Smooth muscle cell (in vitro differentiated cells): ENCODE data around the gene C1orf50. TPM values are rescaled to one million over a fixed set of nuclear protein-coding genes. Genes with fewer than 3 reads are reported as not detected.

Source experiments
- DNase-seq: peaks from one replicate; lab custom pipeline; 2025; ENCODE audit not compliant: unreplicated experiment; lab: John Stamatoyannopoulos, UW
- H2AFZ ChIP-seq: fragments of 200-600 bp; sonication (generic); 2 replicates; pipeline ENCODE4 v1.6.0; 2016; ENCODE audit warnings: antibody characterized with exemption, low read depth, mild to moderate bottlenecking
- H3F3A ChIP-seq: fragments of 200-600 bp; sonication (generic); 2 replicates; pipeline ENCODE4 v1.6.0; 2017; ENCODE audit warnings: antibody characterized with exemption, low read depth
- H3K27ac ChIP-seq: fragments of 200-600 bp; sonication (generic); 2 replicates; pipeline ENCODE4 v1.5.1; 2016; ENCODE audit warnings: low read depth, mild to moderate bottlenecking
- H3K27me3 ChIP-seq: fragments of 200-600 bp; sonication (generic); 2 replicates; pipeline ENCODE4 v1.6.1; 2016; ENCODE audit warnings: low read depth, mild to moderate bottlenecking
- H3K36me3 ChIP-seq: fragments of 200-600 bp; sonication (generic); 2 replicates; pipeline ENCODE4 v1.5.1; 2016; ENCODE audit warnings: low read depth
- H3K4me1 ChIP-seq: fragments of 200-600 bp; sonication (generic); 2 replicates; pipeline ENCODE4 v1.5.1; 2016; ENCODE audit warnings: low read depth
- H3K4me2 ChIP-seq: fragments of 200-600 bp; sonication (generic); 2 replicates; pipeline ENCODE4 v1.6.0; 2016; ENCODE audit warnings: mild to moderate bottlenecking
- H3K4me3 ChIP-seq: fragments of 200-600 bp; sonication (generic); 2 replicates; pipeline ENCODE4 v1.5.1; 2016; ENCODE audit warnings: mild to moderate bottlenecking
- H3K79me2 ChIP-seq: fragments of 200-600 bp; sonication (generic); 2 replicates; pipeline ENCODE4 v1.6.0; 2016; ENCODE audit warnings: low read depth, mild to moderate bottlenecking
- H3K9ac ChIP-seq: fragments of 200-600 bp; sonication (generic); 2 replicates; pipeline ENCODE4 v1.6.0; 2016; ENCODE audit warnings: low read depth
- H3K9me3 ChIP-seq: fragments of 200-600 bp; sonication (generic); replicated peaks from 2 replicates; pipeline ENCODE4 v1.5.1; 2016; ENCODE audit warnings: low read depth
- H4K20me1 ChIP-seq: fragments of 200-600 bp; sonication (generic); 2 replicates; pipeline ENCODE4 v1.6.0; 2016; ENCODE audit warnings: low read depth
- CTCF ChIP-seq: fragments of 200-600 bp; sonication (generic); IDR thresholded peaks from 2 replicates; pipeline ENCODE4 v1.5.1; 2017; ENCODE audit warnings: borderline replicate concordance, mild to moderate bottlenecking, antibody characterized with exemption; ENCODE audit not compliant: insufficient read depth, poor library complexity, severe bottlenecking
- WGBS: methylation state at CpG from one replicate; pipeline ENCODE4 v1.1.7; 2016; ENCODE audit warnings: low lambda C conversion rate; 5-methylcytosine and 5-hydroxymethylcytosine counted together
- polyA plus RNA-seq: library from polyadenylated mRNA; unstranded; fragments of >200 nt; fragmentation: Nextera tagmentation; extraction: Ambion mirVana; gene quantifications from 2 replicates; pipeline ENCODE4 v1.2.1, GENCODE V29; 2016
- total RNA-seq: library from RNA; depleted of rRNA; stranded (reverse); fragments of >200 nt; gene quantifications from 2 replicates; pipeline ENCODE4 v1.2.3, GENCODE V29; 2014

C1orf50 gene
- total and polyA plus RNA-seq, 2 experiments from 2014 or later: 1.8 to 9.7 TPM

- TF ChIP-seq CTCF: no peak
- H3K4me1 ChIP-seq: peaks cover 12% of the 10 kb centered on the region
Measured at GRCh38 chr1:42815941-42816584, 49.0 kb downstream of the C1orf50 start.

GRCh38 chr1:42816585-42817439 lies 49.8 kb downstream of the C1orf50 start, which contains the start of the genes ERMAP and SVBP:
Gene ERMAP, plus strand, starts transcription at chr1:42817122. Its CDS starts 13,327 bp downstream, at chr1:42830449.
Gene SVBP, minus strand, starts transcription at chr1:42817397. Its CDS starts 853 bp downstream, at chr1:42816544.
- Histone ChIP-seq H3K36me3 (no peaks in the 10 kb centered on the region), H3K27me3 (no peaks in the 10 kb centered on the region), H3K4me3 (peak within 1 kb of the TSS; percentile 97), H3K9me3 (no peaks in the 10 kb centered on the region), H3K9ac (peak within 1 kb of the TSS; percentile 98), H3K4me1 (peaks cover 12% of the 10 kb centered on the region), H3F3A (no peaks in the 10 kb centered on the region), H2AFZ (peak within 1 kb of the TSS; percentile 91), H3K79me2 (no peaks in the 10 kb centered on the region), H3K27ac (peak within 1 kb of the TSS; percentile 99), H4K20me1 (no peaks in the 10 kb centered on the region), H3K4me2 (peak within 1 kb of the TSS; percentile 88)
- peak; percentile 97 for DNase-seq
- WGBS: 2% methylated on average over 29 of the region's 66 CpGs
- no peak for TF ChIP-seq CTCF

More at GRCh38 chr1:42815941-42816584, 49.0 kb downstream of the C1orf50 start:
- no peaks in the 10 kb centered on the region for H3K9me3 ChIP-seq
- no peaks in the 10 kb centered on the region for H3F3A ChIP-seq
- H3K27me3 ChIP-seq: no peaks in the 10 kb centered on the region
- H4K20me1 ChIP-seq: no peaks in the 10 kb centered on the region
- H3K36me3 ChIP-seq: no peaks in the 10 kb centered on the region
- peak overlapping the region; percentile 98 for H3K9ac ChIP-seq
- H3K27ac ChIP-seq: peak overlapping the region; percentile 99
- DNase-seq: no peak
- peak overlapping the region; percentile 97 for H3K4me3 ChIP-seq
- H3K4me2 ChIP-seq: peak overlapping the region; percentile 88
- H3K79me2 ChIP-seq: no peaks in the 10 kb centered on the region
- 67% methylated on average over 7 of the region's 7 CpGs for WGBS
- peak overlapping the region; percentile 77 for H2AFZ ChIP-seq

- Histone ChIP-seq H3K9me3 (no peaks in the 10 kb centered on the region), H3K27me3 (no peaks in the 10 kb centered on the region), H4K20me1 (no peaks in the 10 kb centered on the region), H3K4me1 (peaks cover 12% of the 10 kb centered on the region), H3K4me2 (peak overlapping the region; percentile 88), H2AFZ (no peak overlapping the region), H3F3A (no peaks in the 10 kb centered on the region), H3K9ac (no peak overlapping the region), H3K79me2 (no peaks in the 10 kb centered on the region), H3K36me3 (no peaks in the 10 kb centered on the region), H3K27ac (peak overlapping the region; percentile 99), H3K4me3 (peak overlapping the region; percentile 97)
- no peak for DNase-seq
- no peak for TF ChIP-seq CTCF
- WGBS: 3% methylated on average over 11 of the region's 13 CpGs
Measured at GRCh38 chr1:42817440-42817767, 50.4 kb downstream of the C1orf50 start.
